ENCODE measurements around the gene AKT1S1. TPM values are rescaled to one million over a fixed set of nuclear protein-coding genes. Genes with fewer than 3 reads are reported as not detected.

AKT1S1 gene
- total RNA-seq, 4 donors from 2014 or later: 23.8 to 56.8 (median 43.4) TPM

- TF ChIP-seq CTCF (IDR thresholded peaks at IDR 0.05 in 4 of 5, conservative IDR thresholded peaks at IDR 0.05 in 1 of 5): no peak
- no peak for TF ChIP-seq POLR2A (IDR thresholded peaks at IDR 0.05)
- Histone ChIP-seq H3K4me3 (peak overlapping the region; percentile 91 to 95 (median 92)), H3K4me1 (peaks cover 30 to 35% of the 10 kb centered on the region in 2 donors), H3K27ac (peak overlapping the region; percentile 90 to 100 (median 99)), H3K27me3 (no peaks in the 10 kb centered on the region), H3K36me3 (peaks cover 6 to 55% of the 10 kb centered on the region in 2 donors), H3K9me3 (no peaks in the 10 kb centered on the region)
- in situ Hi-C loops (cut with MboI; ENCODE audit: low sequenced_read_pairs in 4 of 4) (loop anchor here in 2 of 4 donors (10.0 kb wide), 1 partner anchor 63 kb away; the partner anchor contains the start of genes FUZ (in 2 of the 2) and MED25 (in 2 of the 2)), intact Hi-C loops (cut with DNase I; ENCODE audit: low total_unique reads) (loop anchor here (1.0 to 10.0 kb wide), 10 partner anchors 27 to 1243 kb away; partner anchors contain the start of genes DBP, MYH14, PRMT1 and PTOV1)
- ATAC-seq: peak; percentile 59 to 64
- peak; percentile 98 for DNase-seq
Measured at GRCh38 chr19:49877879-49878743, 956 bp upstream of the AKT1S1 start.

- no peaks in the 10 kb centered on the region for H3K9me3 ChIP-seq
- peak overlapping the region; percentile 62 to 95 (median 92) for H3K4me3 ChIP-seq
- ATAC-seq: peak; percentile 73 to 77
- H3K4me1 ChIP-seq: peaks cover 30 to 35% of the 10 kb centered on the region in 2 donors
- H3K27me3 ChIP-seq: no peaks in the 10 kb centered on the region
- TF ChIP-seq CTCF (IDR thresholded peaks at IDR 0.05 in 4 of 5, conservative IDR thresholded peaks at IDR 0.05 in 1 of 5) (no peak), POLR2A (IDR thresholded peaks at IDR 0.05) (peak; percentile 57 to 58)
- intact Hi-C loops (cut with DNase I; ENCODE audit: low total_unique reads): loop anchor here (1.0 to 10.0 kb wide), 12 partner anchors 9 to 1242 kb away; partner anchors contain the start of genes DBP, FUZ, MYH14 and PNKP
- H3K36me3 ChIP-seq: peaks cover 4 to 40% of the 10 kb centered on the region in 2 donors
- peak overlapping the region; percentile 91 to 100 (median 99) for H3K27ac ChIP-seq
- in situ Hi-C loops (cut with MboI; ENCODE audit: low sequenced_read_pairs in 4 of 4): loop anchor here in 2 of 4 donors (10.0 kb wide), 1 partner anchor 62 kb away; the partner anchor contains the start of genes FUZ (in 2 of the 2) and MED25 (in 2 of the 2)
- peak; percentile 98 for DNase-seq
Measured at GRCh38 chr19:49876422-49877019, 634 bp downstream of the AKT1S1 start.

GRCh38 chr19:49875857-49876421 is 1.2 kb downstream of the AKT1S1 start:
- Histone ChIP-seq H3K9me3 (no peaks in the 10 kb centered on the region), H3K4me1 (peaks cover 30 to 36% of the 10 kb centered on the region in 2 donors), H3K27me3 (no peaks in the 10 kb centered on the region), H3K36me3 (peaks cover 0 to 40% of the 10 kb centered on the region in 2 donors), H3K27ac (peak overlapping the region; percentile 91 to 100 (median 99)), H3K4me3 (peak overlapping the region; percentile 62 to 95 (median 92))
- TF ChIP-seq POLR2A (IDR thresholded peaks at IDR 0.05) (no peak), CTCF (IDR thresholded peaks at IDR 0.05 in 4 of 5, conservative IDR thresholded peaks at IDR 0.05 in 1 of 5) (no peak)
- DNase-seq: peak; percentile 32 to 55
- in situ Hi-C loops (cut with MboI; ENCODE audit: low sequenced_read_pairs in 4 of 4): loop anchor here in 2 of 4 donors (10.0 kb wide), 1 partner anchor 61 kb away; the partner anchor contains the start of genes FUZ (in 2 of the 2) and MED25 (in 2 of the 2)
- intact Hi-C loops (cut with DNase I; ENCODE audit: low total_unique reads): loop anchor here (1.0 to 10.0 kb wide), 8 partner anchors 9 to 1241 kb away; partner anchors contain the start of genes DBP, FUZ, MYH14 and PNKP
- ATAC-seq: peak in 1 of 2 donors; percentile 11

GRCh38 chr19:49875177-49875576 is 2.0 kb downstream of the AKT1S1 start:
- Histone ChIP-seq H3K4me3 (peak overlapping the region; percentile 62 to 95 (median 92)), H3K27me3 (no peaks in the 10 kb centered on the region), H3K9me3 (no peaks in the 10 kb centered on the region), H3K36me3 (peaks cover 0 to 33% of the 10 kb centered on the region in 2 donors), H3K27ac (peak overlapping the region; percentile 91 to 100 (median 99)), H3K4me1 (peaks cover 35 to 43% of the 10 kb centered on the region in 2 donors)
- no peak for TF ChIP-seq CTCF (IDR thresholded peaks at IDR 0.05 in 4 of 5, conservative IDR thresholded peaks at IDR 0.05 in 1 of 5)
- DNase-seq (no peak), ATAC-seq (no peak)
- intact Hi-C loops (cut with DNase I; ENCODE audit: low total_unique reads): loop anchor here (5.0 to 10.0 kb wide), 4 partner anchors 327 to 1240 kb away; partner anchors contain the start of genes DBP, MYH14 and RPS11
- in situ Hi-C loops (cut with MboI; ENCODE audit: low sequenced_read_pairs in 4 of 4): loop anchor here in 2 of 4 donors (10.0 kb wide), 1 partner anchor 60 kb away; the partner anchor contains the start of genes FUZ (in 2 of the 2) and MED25 (in 2 of the 2)
